ENCODE measurements around the gene WIPF1.
"Not testable (repeated sequence)": the region's sequence is repeated elsewhere in the genome, so short reads cannot be mapped to it uniquely, and the experiment has no call there.

WIPF1 gene

DNA sequence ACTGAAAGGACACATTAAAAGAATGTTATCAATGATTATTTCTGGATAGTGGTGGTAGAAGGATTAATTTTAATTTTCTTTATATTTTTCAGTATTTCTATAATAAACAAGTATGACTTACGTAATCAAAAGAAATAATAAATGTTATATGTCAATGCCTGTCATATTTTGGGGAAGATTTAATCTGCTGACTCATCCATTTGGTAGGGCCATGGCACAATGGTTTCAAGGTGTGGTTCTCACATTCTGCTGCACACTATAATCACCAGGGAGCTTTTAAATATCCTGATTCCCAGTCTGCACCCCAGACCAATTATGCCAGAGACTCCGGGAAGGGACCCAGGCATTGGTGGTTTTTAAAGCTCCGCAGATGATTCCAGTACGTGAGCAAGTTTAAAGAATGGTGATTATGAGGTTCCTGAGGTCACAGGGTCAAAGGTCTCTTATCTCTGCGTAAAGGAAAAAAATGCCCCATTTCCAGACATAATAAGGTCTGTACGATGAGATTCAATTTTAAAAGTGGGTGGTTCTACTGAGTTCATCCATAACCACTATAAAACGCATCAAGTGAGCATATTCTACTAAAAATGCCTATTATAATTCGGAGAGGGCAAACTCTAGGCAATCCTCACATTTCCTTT, 27.2 kb downstream of the WIPF1 start:
- no peak for DNase-seq

DNA sequence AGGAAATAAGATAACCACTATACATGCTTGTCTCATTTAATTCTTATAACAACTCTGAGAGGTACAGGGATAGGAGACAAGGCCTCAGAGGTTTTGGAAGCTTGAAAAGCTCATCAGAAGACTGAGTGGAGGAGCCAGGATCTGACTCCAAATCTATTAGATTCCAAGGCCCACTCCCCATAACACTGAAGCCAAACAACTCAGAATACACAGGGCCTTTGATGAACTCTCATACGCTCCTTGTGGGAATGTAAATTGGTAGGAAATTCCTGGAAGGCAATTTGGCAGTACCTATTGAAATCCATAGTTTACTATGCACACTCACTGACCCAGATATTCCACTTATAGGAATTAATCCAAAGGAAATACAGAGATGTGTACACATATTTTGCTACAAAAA, 27.9 kb downstream of the WIPF1 start:
- no peak for DNase-seq

DNA sequence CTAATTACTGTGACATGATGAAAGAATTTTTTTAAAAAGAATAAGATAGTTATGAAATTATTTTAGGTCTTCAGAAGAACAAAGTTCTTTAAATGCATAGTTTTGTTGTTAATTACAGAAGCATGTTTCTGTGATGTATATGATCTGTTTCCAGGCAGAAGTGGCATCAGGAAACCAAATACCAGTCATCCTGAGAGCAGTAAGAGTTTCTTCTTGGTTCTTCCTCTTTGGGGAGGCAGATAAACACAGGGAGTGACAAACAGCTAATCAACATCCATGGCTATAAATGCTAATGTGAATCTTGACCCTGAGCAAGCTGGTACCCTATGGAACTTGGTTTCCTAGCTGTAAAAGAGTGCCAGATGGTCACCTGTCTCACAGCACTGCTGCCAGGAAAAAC, 29.2 kb downstream of the WIPF1 start:
- DNase-seq, result no peak

DNA sequence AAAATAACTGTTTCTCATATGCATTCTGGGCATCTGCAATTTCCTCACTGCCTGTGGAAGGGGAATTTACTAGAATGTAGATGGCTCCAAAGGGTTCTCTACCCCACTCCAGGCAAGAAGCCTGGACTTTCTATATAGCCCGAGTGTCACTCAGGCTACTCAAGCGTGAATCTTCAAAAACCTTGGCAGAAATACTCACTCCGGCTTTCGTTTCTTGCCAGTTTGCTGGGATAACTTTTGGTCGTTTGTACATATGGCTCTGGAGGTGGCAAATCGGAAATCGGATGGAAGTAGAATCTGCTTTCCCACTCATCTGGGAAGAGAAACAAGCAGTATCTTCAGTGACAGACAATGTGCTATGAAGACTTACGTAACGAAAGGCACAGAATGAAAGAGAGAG, 30.7 kb downstream of the WIPF1 start:
- DNase-seq, result no peak

DNA sequence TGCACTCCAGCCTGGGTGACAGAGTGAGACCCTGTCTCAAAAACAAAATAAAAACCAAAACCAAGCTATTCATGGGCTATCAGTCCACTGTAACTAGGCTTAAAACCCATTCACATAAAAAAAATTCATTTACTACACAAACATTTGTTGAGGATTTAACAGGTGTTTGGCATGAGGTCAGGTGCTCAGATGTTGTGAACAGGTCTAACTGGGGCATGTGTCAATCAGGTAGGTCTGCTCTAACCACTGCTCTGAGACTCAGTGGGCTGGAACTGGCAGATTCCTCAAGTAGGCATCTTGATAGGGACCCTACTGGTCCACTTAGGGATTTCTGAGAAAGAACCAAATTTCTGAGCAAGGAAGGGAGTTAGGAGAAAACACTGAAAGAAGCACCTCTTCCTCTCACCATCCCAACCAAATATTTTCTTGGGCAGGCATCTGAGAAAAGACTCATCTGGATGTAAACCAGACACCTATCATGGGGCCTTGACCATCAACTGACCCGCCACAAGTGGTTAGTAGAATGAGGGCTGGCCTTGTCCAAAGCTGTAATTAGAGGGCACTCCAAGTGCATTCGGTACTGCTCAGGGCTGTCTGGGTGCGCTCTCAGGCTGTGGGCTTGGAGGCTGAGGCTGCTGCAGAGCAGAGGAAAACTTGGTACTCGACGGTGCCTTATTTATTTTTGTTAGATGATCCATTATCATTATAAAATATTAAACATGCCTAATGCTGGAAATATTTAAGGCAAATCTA, 33.9 kb downstream of the WIPF1 start:
- no peak for DNase-seq

DNA sequence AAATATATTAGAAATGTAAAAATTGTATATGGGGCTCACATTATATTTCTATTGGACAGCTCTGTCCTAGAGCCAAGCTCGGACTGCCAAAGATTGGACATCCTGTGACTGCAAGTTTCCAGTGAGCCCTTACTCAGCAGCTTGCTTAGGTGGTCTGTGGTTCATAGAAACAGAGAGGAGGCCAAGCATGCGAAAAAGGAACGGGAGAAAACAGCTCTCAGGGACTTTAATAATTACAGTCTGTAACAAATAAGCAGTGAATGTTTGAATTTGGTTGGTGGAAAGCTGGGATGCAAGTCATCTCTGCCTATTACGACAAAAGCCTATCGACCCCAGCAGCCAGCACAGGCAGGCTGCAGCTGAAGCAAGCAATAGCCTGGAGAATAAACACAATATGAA, 35.6 kb downstream of the WIPF1 start:
- no peak for DNase-seq

DNA sequence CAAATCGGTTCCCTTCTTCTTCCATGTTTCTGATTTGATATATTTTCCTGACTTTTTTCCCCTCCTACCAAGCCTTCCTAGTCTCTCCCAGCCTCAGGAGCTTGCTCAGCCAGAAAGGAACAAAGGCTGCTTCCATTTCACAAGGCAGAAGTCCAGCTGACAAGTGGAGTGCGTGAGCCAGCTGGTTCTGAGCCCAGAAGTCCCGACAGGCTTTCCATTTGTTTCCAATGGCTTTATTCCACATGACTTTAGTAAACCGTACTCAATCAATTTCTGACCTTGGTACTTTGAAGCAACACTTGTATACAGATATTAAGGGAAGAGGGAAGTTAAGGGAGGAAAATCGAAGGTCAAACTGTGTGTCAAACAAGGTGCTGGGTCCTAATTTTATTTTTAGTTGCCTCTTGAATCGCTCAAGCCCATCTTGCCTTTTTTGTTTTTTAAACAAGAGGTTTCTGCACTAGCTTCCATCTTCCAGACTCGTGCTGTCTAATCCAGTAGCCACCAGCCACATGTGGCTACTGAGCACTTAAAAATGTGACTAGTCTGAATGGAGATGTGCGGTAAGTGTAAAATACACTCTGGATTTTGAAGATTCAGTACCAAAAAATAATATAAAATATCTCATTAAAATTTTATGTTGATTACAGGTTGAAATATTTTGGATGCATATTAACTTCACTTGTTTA, 36.2 kb downstream of the WIPF1 start:
- DNase-seq, result peak; percentile 52

DNA sequence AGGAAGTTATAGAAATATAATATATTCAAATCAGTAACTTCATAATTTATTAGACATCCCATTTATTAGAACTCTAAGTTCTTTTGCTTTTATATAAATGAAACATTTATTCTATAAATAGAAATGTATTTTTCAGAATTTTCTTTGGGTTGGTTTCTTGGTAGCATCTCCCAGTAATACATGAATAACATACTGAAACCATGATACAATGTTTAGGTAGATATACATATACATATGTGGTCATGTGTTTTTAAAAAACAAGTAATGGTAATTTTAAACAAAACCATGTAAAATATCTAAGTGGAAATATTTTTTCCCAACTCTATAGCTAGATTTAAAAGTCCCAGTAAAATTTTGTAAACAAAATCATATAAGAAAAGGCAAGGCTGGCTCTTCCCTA, 36.9 kb downstream of the WIPF1 start:
- no peak for DNase-seq

DNA sequence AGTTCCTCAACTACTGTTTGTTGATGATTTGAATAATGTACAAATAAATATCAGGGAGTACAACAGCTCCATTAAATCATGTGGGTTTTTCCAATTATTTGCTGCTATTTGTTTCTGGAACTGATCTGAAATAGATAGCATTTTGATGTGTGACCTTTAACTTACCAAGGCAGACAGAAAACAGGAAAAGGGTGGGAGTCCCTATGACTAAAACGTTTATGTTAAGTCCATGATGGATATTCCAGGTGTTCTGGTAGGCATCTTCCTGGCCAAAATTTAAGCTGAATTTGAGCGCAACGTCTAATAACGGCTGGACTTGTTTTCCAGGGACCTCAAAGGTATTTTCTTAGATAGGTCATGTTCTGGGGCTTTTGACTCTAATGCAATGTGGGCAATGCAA, 41.6 kb downstream of the WIPF1 start:
- no peak for DNase-seq

DNA sequence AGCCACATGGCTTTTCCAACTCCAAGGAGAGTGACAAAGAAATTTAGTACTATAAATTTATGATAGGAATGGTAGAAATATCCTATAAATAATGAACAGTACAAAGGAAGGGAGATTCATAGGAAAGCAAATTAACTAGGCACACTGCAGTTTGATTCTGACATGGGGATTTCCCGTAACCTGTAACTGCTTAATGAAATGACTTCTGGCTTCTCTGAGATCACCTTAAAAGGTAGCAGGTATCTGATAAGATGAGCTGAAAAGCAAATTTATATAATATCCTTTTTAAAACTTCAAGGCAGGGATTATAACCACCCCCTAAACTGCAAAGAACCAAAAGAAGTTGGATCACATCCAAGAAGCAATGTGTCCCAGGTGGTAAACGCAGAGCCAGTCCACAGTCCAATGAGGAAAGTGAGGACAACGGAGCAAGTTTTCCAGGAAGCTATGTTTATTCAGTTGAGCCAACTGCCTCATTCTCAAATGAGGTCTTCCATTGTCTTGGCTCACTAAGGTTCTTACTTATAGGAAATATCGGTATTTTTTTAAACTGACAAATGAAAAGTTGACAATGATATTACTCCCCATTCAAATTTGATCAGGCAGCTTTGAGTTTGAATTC, 43.0 kb downstream of the WIPF1 start:
- DNase-seq, result no peak

DNA sequence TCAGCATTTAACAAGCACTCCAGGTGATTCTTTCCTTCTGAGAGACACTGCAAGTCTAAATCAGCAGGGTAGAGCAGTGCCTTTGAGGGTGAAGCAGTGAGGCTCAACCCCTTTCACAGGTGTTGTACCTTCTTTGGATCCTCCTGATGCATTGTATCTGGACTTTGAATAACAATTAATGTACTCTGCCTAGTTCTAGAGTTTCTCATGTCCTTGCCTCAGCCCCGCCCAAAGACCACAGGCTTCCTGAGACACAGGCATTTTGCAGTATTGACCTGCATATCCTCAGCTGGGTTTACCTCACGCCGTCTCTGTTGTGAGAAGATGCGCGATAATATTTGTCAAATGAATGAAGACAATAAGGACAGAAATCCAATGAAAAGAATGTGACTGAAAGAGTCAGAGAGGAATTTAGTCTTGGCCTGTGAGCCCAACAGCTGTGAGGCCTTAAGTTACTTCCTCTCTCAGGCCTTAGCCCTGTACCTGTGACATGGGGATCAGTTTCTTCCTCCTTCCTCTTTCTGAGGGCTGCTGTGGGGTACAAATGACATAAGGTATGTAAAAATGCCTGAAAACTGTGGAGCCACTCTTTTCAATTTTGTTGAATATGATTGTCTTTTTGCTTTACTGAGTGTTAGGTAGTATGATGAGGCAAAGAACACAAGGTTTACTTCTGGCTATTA, 43.7 kb downstream of the WIPF1 start:
- DNase-seq, result no peak

DNA sequence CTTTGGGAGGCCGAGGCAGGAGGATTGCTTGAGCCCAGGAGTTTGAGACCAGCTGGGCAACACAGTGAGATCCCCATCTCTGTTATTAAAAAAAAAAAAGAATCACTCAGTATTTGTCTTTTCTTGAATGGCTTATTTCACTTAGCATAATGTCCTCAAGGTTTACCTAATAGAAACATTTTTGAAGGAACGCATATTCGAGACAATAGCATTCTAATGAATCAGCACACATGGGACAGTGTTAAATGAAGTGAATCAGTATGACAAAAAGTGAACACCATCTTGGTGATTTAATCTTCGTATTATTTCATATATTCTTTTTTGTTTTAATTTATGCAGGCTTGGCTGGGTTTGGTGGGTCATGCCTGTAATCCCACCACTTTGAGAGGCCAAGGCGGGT, 44.7 kb downstream of the WIPF1 start:
- no peak for DNase-seq

DNA sequence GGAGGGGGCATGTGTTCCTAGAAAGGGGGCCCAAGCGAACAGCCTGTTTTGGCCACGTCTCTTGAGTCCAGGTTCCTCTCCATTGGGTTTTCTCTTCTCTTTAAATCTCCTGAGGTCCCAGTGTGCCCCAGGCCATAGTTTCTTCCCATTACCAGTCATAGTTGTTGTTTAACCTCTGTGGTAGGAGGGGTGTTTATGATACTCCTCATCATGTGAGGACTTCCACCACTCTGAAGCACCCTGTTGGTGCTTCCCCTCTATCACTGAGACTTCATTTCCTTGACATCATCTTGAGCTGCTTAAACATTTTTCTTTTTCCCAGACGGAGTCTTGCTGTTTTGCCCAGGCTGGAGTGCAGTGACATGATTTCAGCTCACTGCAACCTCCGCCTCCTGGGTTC, 45.9 kb downstream of the WIPF1 start:
- no peak for DNase-seq

DNA sequence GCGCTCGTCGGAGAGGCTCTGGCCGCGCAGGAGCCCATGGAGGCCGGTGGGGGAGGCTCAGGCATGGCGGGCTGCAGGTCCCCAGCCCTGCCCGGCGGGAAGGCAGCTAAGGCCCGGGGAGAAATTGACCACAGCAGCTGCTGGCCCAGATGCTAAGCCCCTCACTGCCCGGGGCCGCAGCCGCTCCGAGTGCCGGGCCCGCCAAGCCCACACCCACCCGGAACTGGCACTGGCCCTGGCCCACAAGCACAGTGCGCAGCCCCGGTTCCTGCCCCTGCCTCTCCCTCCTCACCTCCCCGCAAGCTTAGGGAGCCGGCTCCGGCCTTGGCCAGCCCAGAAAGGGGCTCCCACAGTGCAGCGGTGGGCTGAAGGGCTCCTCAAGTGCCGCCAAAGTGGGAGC, 49.0 kb downstream of the WIPF1 start:
- DNase-seq, result not testable (repeated sequence)

DNA sequence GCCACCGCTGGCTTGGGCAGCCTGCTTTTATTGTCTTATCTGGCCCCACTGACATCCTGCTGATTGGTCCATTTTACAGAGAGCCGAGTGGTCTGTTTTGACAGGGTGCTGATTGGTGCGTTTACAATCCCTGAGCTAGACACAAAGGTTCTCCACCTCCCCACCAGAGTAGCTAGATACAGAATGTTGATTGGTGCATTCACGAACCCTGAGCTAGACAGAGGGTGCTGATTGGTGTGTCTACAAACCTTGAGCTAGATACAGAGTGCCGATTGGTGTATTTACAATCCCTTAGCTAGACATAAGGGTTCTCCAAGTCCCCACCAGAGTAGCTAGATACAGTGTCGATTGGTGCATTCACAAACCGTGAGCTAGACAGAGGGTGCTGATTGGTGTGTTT, 49.6 kb downstream of the WIPF1 start:
- not testable (repeated sequence) for DNase-seq

DNA sequence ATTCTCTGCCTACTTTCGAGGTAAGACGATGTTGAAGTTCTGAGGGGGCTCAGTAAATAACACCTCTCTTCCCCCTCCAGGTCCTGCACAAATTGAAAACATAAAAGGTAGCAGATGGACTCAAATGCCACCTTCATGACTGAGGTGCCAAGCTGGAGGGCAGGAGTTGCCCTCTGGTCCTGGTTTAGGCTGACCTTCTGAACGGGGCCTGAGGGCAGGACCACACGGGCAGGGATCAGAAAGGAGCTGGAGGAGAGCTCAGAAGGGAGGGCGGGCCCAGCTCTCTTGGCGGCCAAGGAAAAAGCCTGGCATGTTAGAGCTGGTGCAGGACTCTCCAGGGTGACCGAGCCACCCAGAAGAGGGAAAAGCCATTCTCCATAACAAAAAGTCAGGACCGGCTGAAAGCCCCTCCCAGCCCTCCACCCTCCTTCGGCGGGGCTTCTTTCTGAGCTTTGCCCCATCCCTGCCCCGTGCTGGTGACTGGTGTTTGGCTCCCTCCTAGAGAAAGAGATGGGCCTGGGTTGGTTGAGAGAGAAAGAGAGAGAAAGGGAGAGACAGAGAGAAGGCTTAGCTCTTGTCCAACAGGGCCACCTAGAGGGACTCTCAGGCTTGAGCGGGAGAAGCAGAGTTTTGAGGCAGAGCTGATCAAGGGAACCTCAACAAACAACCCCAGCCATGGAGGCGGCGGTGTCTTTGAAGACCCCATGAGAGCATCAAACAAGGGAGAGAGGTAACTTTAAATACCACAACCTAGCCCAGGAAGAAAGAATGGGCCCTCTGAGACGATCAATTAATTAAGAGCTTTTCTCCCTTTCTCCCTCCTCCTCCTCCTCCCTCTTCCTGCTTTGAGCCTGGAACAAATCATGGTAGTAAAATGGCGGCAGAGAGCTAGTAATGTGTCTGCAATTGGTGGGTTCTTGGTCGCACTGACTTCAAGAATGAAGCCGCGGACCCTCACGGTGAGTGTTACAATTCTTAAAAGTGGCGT, 50.8 kb downstream of the WIPF1 start:
- peak; percentile 39 for DNase-seq

DNA sequence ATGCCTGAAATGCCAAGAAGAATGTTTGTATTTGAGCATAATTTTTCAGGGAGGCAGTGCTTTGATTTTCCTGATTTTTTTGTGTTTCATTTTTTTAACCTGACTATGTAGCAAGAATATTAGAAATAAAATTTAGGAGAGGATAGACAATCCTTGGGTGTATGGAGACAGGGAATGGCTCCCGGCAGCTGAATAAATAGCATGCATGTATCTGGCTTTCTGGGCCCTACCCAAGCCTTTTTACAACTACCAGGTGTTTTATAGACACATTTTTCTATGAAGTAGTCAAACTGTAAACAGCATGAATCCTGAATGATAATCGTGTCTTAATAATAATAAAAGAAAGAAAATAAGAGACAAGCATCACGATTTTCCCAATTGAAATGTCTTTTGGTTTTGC, 52.4 kb downstream of the WIPF1 start:
- no peak for DNase-seq

DNA sequence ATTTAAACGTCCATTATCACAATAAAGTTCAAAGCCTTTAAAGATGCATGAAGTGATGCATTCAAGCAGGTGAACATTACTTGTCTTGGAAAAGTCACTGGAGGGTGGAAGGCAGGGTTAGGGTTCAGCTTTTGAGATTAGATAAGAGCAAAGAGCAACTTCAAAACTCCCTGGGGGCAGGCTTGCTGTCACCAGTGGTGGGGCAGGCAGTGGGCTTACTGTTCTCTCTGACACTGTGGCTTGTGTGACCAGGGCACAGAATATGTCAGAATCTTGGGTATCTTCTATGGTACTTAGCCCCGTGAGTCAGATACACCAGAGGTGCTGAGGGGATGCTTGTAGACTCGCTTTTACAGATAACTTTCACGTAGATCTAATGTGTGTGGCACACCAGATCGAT, 52.8 kb downstream of the WIPF1 start:
- no peak for DNase-seq

DNA sequence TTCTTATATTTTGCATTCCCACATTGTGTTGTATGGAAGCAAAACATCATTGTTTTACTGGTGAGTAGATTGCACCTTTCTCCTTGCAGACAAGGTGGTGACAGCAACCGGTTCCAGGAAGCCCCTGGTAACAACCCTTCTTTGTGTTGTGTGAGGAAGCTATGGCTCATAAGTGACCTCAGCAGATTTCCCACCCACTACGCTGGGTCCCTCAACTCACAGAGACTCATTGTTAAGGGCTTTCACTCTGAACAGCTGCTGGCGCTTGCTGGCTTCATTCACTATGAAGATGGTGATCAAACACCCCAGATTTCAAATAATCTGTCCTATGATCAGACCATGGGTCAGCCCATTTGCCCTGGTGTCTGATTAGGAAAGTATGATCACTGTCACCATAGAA, 53.4 kb downstream of the WIPF1 start:
- no peak for DNase-seq

DNA sequence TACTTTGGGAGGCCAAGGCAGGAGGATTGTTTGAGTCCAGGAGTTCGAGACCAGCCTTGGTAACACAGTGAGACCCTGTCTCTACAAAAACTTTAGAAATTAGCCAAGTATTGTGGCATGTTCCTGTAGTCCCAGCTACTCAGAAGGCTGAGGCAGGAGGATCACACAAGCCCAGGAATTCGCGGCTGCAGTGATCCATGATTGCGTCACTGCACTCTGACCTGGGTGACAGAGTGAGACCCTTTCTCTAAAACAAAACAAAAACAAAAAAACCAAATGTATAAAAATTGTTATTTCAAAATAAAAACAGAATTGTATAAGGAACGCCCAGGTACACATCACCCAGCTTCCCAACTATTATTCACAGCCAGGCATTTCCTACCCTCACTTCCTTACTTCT, 56.7 kb downstream of the WIPF1 start:
- DNase-seq, result no peak

DNA sequence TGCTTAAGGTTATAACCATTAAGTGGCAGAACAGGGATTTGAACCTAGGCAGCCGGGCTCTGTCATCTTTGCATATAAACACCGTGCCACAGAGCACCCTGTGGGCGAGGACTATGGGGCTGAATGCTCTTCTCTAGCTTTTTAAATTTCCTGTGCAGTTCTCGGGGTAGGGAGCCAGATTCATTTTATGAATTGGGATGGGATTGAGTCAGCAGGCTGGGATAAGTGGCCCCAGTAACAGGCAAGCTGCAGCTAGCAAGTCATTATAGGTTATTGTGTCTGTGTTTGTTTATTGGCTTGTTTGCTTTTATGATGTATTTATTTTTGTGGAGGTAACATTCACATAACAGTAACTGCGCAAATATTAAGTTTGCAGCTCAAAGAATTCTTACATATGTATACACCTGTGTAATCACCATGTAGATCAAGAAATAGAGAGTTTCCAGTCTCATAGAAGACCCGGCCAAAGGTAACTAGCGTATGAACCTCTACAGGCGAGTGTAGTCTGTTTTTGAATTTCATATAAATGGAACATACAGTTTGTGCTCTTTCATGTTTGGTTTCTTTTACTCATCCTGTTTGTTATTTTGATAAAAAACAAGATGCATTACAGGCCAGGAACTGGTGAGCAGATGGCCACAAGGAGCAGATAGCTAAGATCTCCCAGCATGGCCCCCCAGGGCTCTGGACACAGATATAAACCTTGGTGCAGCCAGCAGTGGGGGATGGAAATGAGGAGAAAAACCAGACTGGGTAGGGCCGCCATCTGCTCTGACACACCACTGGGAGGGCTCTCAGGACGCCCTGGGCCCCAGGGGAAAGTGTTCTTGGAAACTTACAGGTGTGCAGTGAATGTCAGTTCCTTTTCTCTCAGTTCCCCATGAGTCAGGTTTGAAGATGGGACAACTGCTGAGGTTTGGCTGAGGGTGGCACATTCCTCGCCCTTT, 61.6 kb downstream of the WIPF1 start:
- no peak for DNase-seq

All from fibroblast of upper back skin (primary cell).